GM12892 (cell line): ENCODE data around the gene CHST13.

Experiments
- POLR2A ChIP-seq: IDR thresholded peaks from 2 replicates; pipeline ENCODE4 v1.6.1; 2011; ENCODE audit warnings: low read depth, low read length, control low read depth
- POLR2AphosphoS5 ChIP-seq: IDR thresholded peaks from 2 replicates; pipeline ENCODE4 v1.6.1; 2011; ENCODE audit warnings: low read depth, low read length, control low read depth
- TAF1 ChIP-seq: IDR thresholded peaks from 2 replicates; pipeline ENCODE4 v1.6.1; 2011; ENCODE audit warnings: low read depth, mild to moderate bottlenecking, control low read depth, low read length, borderline replicate concordance

- TF ChIP-seq POLR2A = no peak
- TF ChIP-seq POLR2AphosphoS5 = no peak
- no peak for TF ChIP-seq TAF1
Measured at GRCh38 chr3:126553284-126554084, 29.5 kb downstream of the CHST13 start.
